Stimulated activated CD8-positive, alpha-beta memory T cell treated with anti-CD3 and anti-CD28 coated beads, Interleukin-12 subunit alpha, Interleukin-12 subunit beta, amount 100 ng/mL, for 4 hours (primary cell): ENCODE measurements around the gene ZFP57.
"Not testable (repeated sequence)": the region's sequence is repeated elsewhere in the genome, so short reads cannot be mapped to it uniquely, and the experiment has no call there.

Experiments used
- DNase-seq: peaks from one replicate; pipeline ENCODE4 v3.0.0-alpha.2; 2020; ENCODE audit warnings: low read depth

Gene ZFP57

GRCh38 chr6:29696147-29697125 lies 15.5 kb upstream of the ZFP57 start:
- no peak for DNase-seq

- DNase-seq: no peak
These were observed 13.7 kb upstream of the ZFP57 start for GRCh38 chr6:29694637-29695036.

- no peak for DNase-seq
These were observed 4.9 kb upstream of the ZFP57 start for GRCh38 chr6:29685718-29686326.

- DNase-seq: no peak
These were observed 859 bp upstream of the ZFP57 start for GRCh38 chr6:29681811-29682210.

GRCh38 chr6:29680416-29680815 lies 536 bp downstream of the ZFP57 start:
- DNase-seq: no peak

GRCh38 chr6:29679962-29680361 lies 990 bp downstream of the ZFP57 start:
- DNase-seq: no peak

- no peak for DNase-seq
These were observed 2.8 kb downstream of the ZFP57 start for GRCh38 chr6:29678114-29678513.

- DNase-seq: no peak
These were observed 3.9 kb downstream of the ZFP57 start for GRCh38 chr6:29676981-29677601.

- no peak for DNase-seq
These were observed 5.4 kb downstream of the ZFP57 start for GRCh38 chr6:29675561-29675960.

GRCh38 chr6:29674008-29674407 lies 6.9 kb downstream of the ZFP57 start:
- no peak for DNase-seq

GRCh38 chr6:29673161-29673560 lies 7.8 kb downstream of the ZFP57 start:
- DNase-seq: no peak

- not testable (repeated sequence) for DNase-seq
These were observed 8.8 kb downstream of the ZFP57 start for GRCh38 chr6:29672116-29672515.

- DNase-seq: no peak
These were observed 9.9 kb downstream of the ZFP57 start for GRCh38 chr6:29671026-29671425.

- DNase-seq: no peak
These were observed 13.8 kb downstream of the ZFP57 start for GRCh38 chr6:29667158-29667557.

- DNase-seq: no peak
These were observed 14.2 kb downstream of the ZFP57 start for GRCh38 chr6:29666826-29667130.

- DNase-seq: no peak
These were observed 14.8 kb downstream of the ZFP57 start for GRCh38 chr6:29665942-29666825.

GRCh38 chr6:29663300-29664042 lies 17.5 kb downstream of the ZFP57 start:
- no peak for DNase-seq

GRCh38 chr6:29661502-29662141 lies 19.3 kb downstream of the ZFP57 start:
- not testable (repeated sequence) for DNase-seq

- no peak for DNase-seq
These were observed 19.9 kb downstream of the ZFP57 start for GRCh38 chr6:29661071-29661470.

- no peak for DNase-seq
These were observed 24.2 kb downstream of the ZFP57 start, which contains the start of gene MOG for GRCh38 chr6:29656798-29657197. Gene MOG (plus strand): TSS chr6:29657092. CDS start chr6:29657210, 118 bp downstream.

GRCh38 chr6:29656157-29656556 lies 24.8 kb downstream of the ZFP57 start:
- no peak for DNase-seq
